H9 (cell line): ENCODE data around the gene GPR155. TPM values are rescaled to one million over a fixed set of nuclear protein-coding genes. Genes with fewer than 3 reads are reported as not detected.

Source experiments
- DNase-seq: peaks from one replicate; pipeline ENCODE4 v3.0.0-alpha.2; 2017
- H2AFZ ChIP-seq: one replicate; pipeline ENCODE4 v1.6.1; 2013; ENCODE audit warnings: mild to moderate bottlenecking, low read length, control low read depth, moderate library complexity
- H2AK5ac ChIP-seq: 2 replicates; pipeline ENCODE4 v1.6.1; 2013; ENCODE audit warnings: low read length, control low read depth, mixed read lengths; ENCODE audit not compliant: insufficient read length
- H2BK120ac ChIP-seq: one replicate; pipeline ENCODE4 v1.6.1; 2013; ENCODE audit warnings: low read depth, mild to moderate bottlenecking, low read length, control low read depth, inconsistent platforms; ENCODE audit not compliant: poor library complexity, severe bottlenecking
- H2BK12ac ChIP-seq: 2 replicates; pipeline ENCODE4 v1.6.1; 2013; ENCODE audit warnings: low read length, control low read depth, mixed read lengths, low read depth; ENCODE audit not compliant: insufficient read length
- H2BK15ac ChIP-seq: 2 replicates; pipeline ENCODE4 v1.6.1; 2013; ENCODE audit warnings: low read depth, low read length, control low read depth
- H2BK20ac ChIP-seq: one replicate; pipeline ENCODE4 v1.6.1; 2013; ENCODE audit warnings: low read depth, mild to moderate bottlenecking, low read length, control low read depth, inconsistent platforms; ENCODE audit not compliant: poor library complexity, severe bottlenecking
- H2BK5ac ChIP-seq: 2 replicates; pipeline ENCODE4 v1.6.1; 2013; ENCODE audit warnings: low read length, control low read depth, mixed read lengths; ENCODE audit not compliant: insufficient read length
- H3K14ac ChIP-seq: 2 replicates; pipeline ENCODE4 v1.6.1; 2013; ENCODE audit warnings: low read length, control low read depth; ENCODE audit not compliant: insufficient read depth
- H3K18ac ChIP-seq: 2 replicates; pipeline ENCODE4 v1.6.1; 2013; ENCODE audit warnings: low read depth, mild to moderate bottlenecking, mixed read lengths, low read length, control low read depth; ENCODE audit not compliant: insufficient read length
- H3K23ac ChIP-seq: 2 replicates; pipeline ENCODE4 v1.6.1; 2013; ENCODE audit warnings: low read length, control low read depth, mixed read lengths, low read depth; ENCODE audit not compliant: insufficient read length
- H3K23me2 ChIP-seq: 2 replicates; pipeline ENCODE4 v1.6.1; 2013; ENCODE audit warnings: low read depth, mild to moderate bottlenecking, mixed read lengths, low read length, control low read depth; ENCODE audit not compliant: insufficient read length, poor library complexity, severe bottlenecking
- H3K27ac ChIP-seq: 2 replicates; pipeline ENCODE4 v1.5.1; 2013; ENCODE audit warnings: low read length, control low read depth, mixed read lengths, low read depth; ENCODE audit not compliant: insufficient read length
- H3K27me3 ChIP-seq: 2 replicates; pipeline ENCODE4 v1.6.1; 2013; ENCODE audit warnings: low read length, control low read depth, inconsistent platforms; ENCODE audit not compliant: insufficient read depth
- H3K4ac ChIP-seq: 2 replicates; pipeline ENCODE4 v1.6.1; 2013; ENCODE audit warnings: low read depth, mild to moderate bottlenecking, control low read depth, inconsistent platforms, low read length, moderate library complexity
- H3K4me1 ChIP-seq: 2 replicates; pipeline ENCODE4 v1.6.1; 2013; ENCODE audit warnings: low read length, control low read depth, inconsistent platforms; ENCODE audit not compliant: insufficient read depth
- H3K4me2 ChIP-seq: 2 replicates; pipeline ENCODE4 v1.6.1; 2013; ENCODE audit warnings: low read length, control low read depth, mixed read lengths; ENCODE audit not compliant: insufficient read length, insufficient read depth
- H3K56ac ChIP-seq: 2 replicates; pipeline ENCODE4 v1.6.1; 2013; ENCODE audit warnings: low read depth, mild to moderate bottlenecking, mixed read lengths, low read length, control low read depth; ENCODE audit not compliant: insufficient read length
- H3K79me1 ChIP-seq: 2 replicates; pipeline ENCODE4 v1.6.1; 2013; ENCODE audit warnings: low read depth, mild to moderate bottlenecking, moderate library complexity, low read length, control low read depth, inconsistent platforms; ENCODE audit not compliant: insufficient read depth, poor library complexity, severe bottlenecking
- H3K79me2 ChIP-seq: 2 replicates; pipeline ENCODE4 v1.6.1; 2013; ENCODE audit warnings: low read length, control low read depth, inconsistent platforms; ENCODE audit not compliant: insufficient read depth
- H3K9ac ChIP-seq: 2 replicates; pipeline ENCODE4 v1.6.1; 2013; ENCODE audit warnings: low read length, control low read depth, mixed read lengths; ENCODE audit not compliant: insufficient read length; ENCODE audit errors: extremely low read depth
- H3K9me3 ChIP-seq: one replicate; pipeline ENCODE4 v1.6.1; 2013; ENCODE audit warnings: low read depth, low read length, inconsistent platforms; ENCODE audit not compliant: control insufficient read depth
- H3T11ph ChIP-seq: one replicate; pipeline ENCODE4 v1.6.1; 2013; ENCODE audit warnings: mild to moderate bottlenecking, low read length, control low read depth, inconsistent platforms
- H4K20me1 ChIP-seq: one replicate; pipeline ENCODE4 v1.6.1; 2013; ENCODE audit not compliant: control insufficient read depth, insufficient read length, insufficient read depth
- H4K5ac ChIP-seq: 2 replicates; pipeline ENCODE4 v1.6.1; 2013; ENCODE audit warnings: low read depth, mild to moderate bottlenecking, mixed read lengths, low read length, control low read depth; ENCODE audit not compliant: insufficient read length
- H4K8ac ChIP-seq: replicated peaks from 2 replicates; pipeline ENCODE4 v1.6.1; 2013; ENCODE audit warnings: low read length, control low read depth, mixed read lengths, low read depth; ENCODE audit not compliant: insufficient read length
- H4K91ac ChIP-seq: 2 replicates; pipeline ENCODE4 v1.6.1; 2013; ENCODE audit warnings: low read depth, mild to moderate bottlenecking, moderate library complexity, mixed read lengths, low read length, control low read depth; ENCODE audit not compliant: insufficient read length
- H3K27ac Mint-ChIP-seq, 3 experiments: 2 replicates in 2 of 3; 3 replicates in 1 of 3; pipeline ENCODE4 v1.8.0; 2020 to 2021; ENCODE audit warnings: mixed read lengths in 3 of 3, mild to moderate bottlenecking in 1 of 3, moderate library complexity in 1 of 3
- H3K27me3 Mint-ChIP-seq: 2 replicates; pipeline ENCODE4 v1.8.0; 2021; ENCODE audit warnings: low read depth, mild to moderate bottlenecking, moderate library complexity, mixed read lengths
- H3K36me3 Mint-ChIP-seq, 3 experiments: 2 replicates in 2 of 3; 3 replicates in 1 of 3; pipeline ENCODE4 v1.8.0; 2020 to 2021; ENCODE audit warnings: low read depth in 3 of 3, mixed read lengths in 3 of 3; ENCODE audit not compliant: insufficient read depth in 1 of 3
- H3K4me1 Mint-ChIP-seq, 2 experiments: 2 replicates each; pipeline ENCODE4 v1.8.0; 2020; ENCODE audit warnings: mixed read lengths in 2 of 2
- H3K4me3 Mint-ChIP-seq, 2 experiments: 2 replicates in 1 of 2; 3 replicates in 1 of 2; pipeline ENCODE4 v1.8.0; 2020 to 2021; ENCODE audit warnings: mild to moderate bottlenecking in 2 of 2, mixed read lengths in 2 of 2, moderate library complexity in 1 of 2
- H3K9me3 Mint-ChIP-seq, 2 experiments: 2 replicates in 1 of 2; 3 replicates in 1 of 2; pipeline ENCODE4 v1.8.0; 2020; ENCODE audit warnings: mild to moderate bottlenecking in 2 of 2, mixed read lengths in 2 of 2, moderate library complexity in 1 of 2
- CTCF ChIP-seq: fragments of 200-600 bp; sonication (generic); conservative IDR thresholded peaks from 3 replicates; pipeline ENCODE4 v1.8.0; 2021; ENCODE audit warnings: antibody characterized with exemption, mild to moderate bottlenecking
- WGBS: extraction: QIAGEN DNeasy Blood & Tissue Kit; methylation state at CpG from one replicate; pipeline ENCODE4 v1.1.7; 2013; ENCODE audit warnings: missing lambda C conversion rate, low lambda C conversion rate, mixed read lengths; ENCODE audit not compliant: insufficient read length; ENCODE audit errors: extremely low coverage; 5-methylcytosine and 5-hydroxymethylcytosine counted together
- total RNA-seq: library from RNA; stranded (reverse); gene quantifications from 2 replicates; pipeline ENCODE4 v1.2.1, GENCODE V29; 2021

Gene GPR155
- total RNA-seq, 1 experiment from 2014 or later, result 0.35 TPM

GRCh38 chr2:174383796-174384195 is 103.0 kb downstream of the GPR155 start:
- no peak overlapping the region for H3K4me2 ChIP-seq
- H3K4ac ChIP-seq, result no peak overlapping the region
- H3K9ac ChIP-seq, result no peak overlapping the region
- H2BK20ac ChIP-seq, result no peak overlapping the region
- no peak overlapping the region for H2BK5ac ChIP-seq
- H3T11ph ChIP-seq, result no peak overlapping the region
- no peaks in the 10 kb centered on the region for H3K9me3 ChIP-seq
- H3K27ac Mint-ChIP-seq, result no peak overlapping the region
- no CpG with 5 or more reads among the region's 1 CpG for WGBS
- H3K56ac ChIP-seq, result no peak overlapping the region
- peaks cover 2 to 14% (median 8%) of the 10 kb centered on the region in 3 experiments; a peak in 5 of 7 replicates for H3K36me3 Mint-ChIP-seq
- H3K14ac ChIP-seq, result no peak overlapping the region
- no peak for DNase-seq
- no peak overlapping the region for H2BK120ac ChIP-seq
- H3K27me3 Mint-ChIP-seq, result no peaks in the 10 kb centered on the region
- H3K79me1 ChIP-seq, result no peaks in the 10 kb centered on the region
- H2BK12ac ChIP-seq, result no peak overlapping the region
- H4K91ac ChIP-seq, result no peak overlapping the region
- no peak overlapping the region for H3K18ac ChIP-seq
- H2AK5ac ChIP-seq, result no peak overlapping the region
- H2BK15ac ChIP-seq, result no peak overlapping the region
- no peaks in the 10 kb centered on the region for H3K4me1 ChIP-seq
- no peak overlapping the region for H3K4me3 Mint-ChIP-seq
- no peak overlapping the region for H4K5ac ChIP-seq
- H3K4me1 Mint-ChIP-seq, result no peaks in the 10 kb centered on the region
- TF ChIP-seq CTCF, result no peak
- H4K8ac ChIP-seq, result no peak overlapping the region
- H3K27ac ChIP-seq, result no peak overlapping the region
- H3K27me3 ChIP-seq, result no peaks in the 10 kb centered on the region
- no peak overlapping the region for H2AFZ ChIP-seq
- H4K20me1 ChIP-seq, result no peaks in the 10 kb centered on the region
- no peaks in the 10 kb centered on the region for H3K23me2 ChIP-seq
- no peaks in the 10 kb centered on the region for H3K79me2 ChIP-seq
- no peaks in the 10 kb centered on the region for H3K9me3 Mint-ChIP-seq
- H3K23ac ChIP-seq, result no peak overlapping the region

Other genes with a start within 250 kb of the GPR155 start
- 133 and 134 TPM in 2 replicates for gene OLA1, start 238.5 kb downstream of the GPR155 start, total RNA-seq
- gene SP9, start 152.1 kb downstream of the GPR155 start, total RNA-seq, result not detected in 2 replicates
- gene SCRN3, start 91.3 kb downstream of the GPR155 start, total RNA-seq, result 8.7 and 9.9 TPM in 2 replicates
- gene WIPF1, start 110.8 kb upstream of the GPR155 start, total RNA-seq, result 5.1 and 6.2 TPM in 2 replicates